Posterior cingulate gyrus (tissue), 11 donors: ENCODE results near the gene CCDC106.

ENCODE experiments used
- DNase-seq, 10 donors: peaks; one replicate each; pipeline versions ENCODE4 v3.0.0 to v3.0.0-alpha.2; 2020 to 2021; ENCODE audit warnings: mixed read lengths in 3 of 10
- intact Hi-C: fragments of 100-400 bp; cut with DNase I; formaldehyde crosslinking; loops from one replicate; pipeline ENCODE4 v1.15.1; 2023

The CCDC106 gene

GRCh38 chr19:55678121-55678671 is 30.2 kb downstream of the CCDC106 start:
- DNase-seq = peak in 1 of 10 donors; percentile 26
- intact Hi-C loops = no loop called here

- intact Hi-C loops = no loop called here
- no peak for DNase-seq
Measured at GRCh38 chr19:55679343-55680257, 31.6 kb downstream of the CCDC106 start.

- DNase-seq = no peak
- intact Hi-C loops = no loop called here
Measured at GRCh38 chr19:55680339-55681130, 32.5 kb downstream of the CCDC106 start.

GRCh38 chr19:55681131-55682092 is 33.4 kb downstream of the CCDC106 start:
- DNase-seq = no peak
- intact Hi-C loops = no loop called here

GRCh38 chr19:55683449-55684261 is 35.6 kb downstream of the CCDC106 start:
- intact Hi-C loops = no loop called here
- no peak for DNase-seq

- DNase-seq = peak in 3 of 10 donors; percentile 64 to 85 (median 71)
Measured at GRCh38 chr19:55684946-55685681, 37.1 kb downstream of the CCDC106 start.

GRCh38 chr19:55685776-55686175 is 37.8 kb downstream of the CCDC106 start:
- intact Hi-C loops = no loop called here
- DNase-seq = peak in 2 of 10 donors; percentile 36 to 52

More at GRCh38 chr19:55684946-55685681, 37.1 kb downstream of the CCDC106 start:
- intact Hi-C loops = no loop called here

GRCh38 chr19:55686311-55687050 is 38.5 kb downstream of the CCDC106 start:
- peak in 3 of 10 donors; percentile 67 to 83 (median 73) for DNase-seq
- intact Hi-C loops = no loop called here

- intact Hi-C loops = no loop called here
- DNase-seq = peak in 3 of 10 donors; percentile 56 to 80 (median 59)
Measured at GRCh38 chr19:55687281-55688201, 39.5 kb downstream of the CCDC106 start.

- DNase-seq = peak in 9 of 10 donors; percentile 20 to 96 (median 67)
- intact Hi-C loops = no loop called here
Measured at GRCh38 chr19:55688422-55689218, 40.6 kb downstream of the CCDC106 start.

GRCh38 chr19:55689411-55690108 is 41.5 kb downstream of the CCDC106 start:
- peak in 3 of 10 donors; percentile 64 to 81 (median 70) for DNase-seq
- intact Hi-C loops = no loop called here

- peak in 3 of 10 donors; percentile 55 to 81 (median 62) for DNase-seq
- intact Hi-C loops = no loop called here
Measured at GRCh38 chr19:55690109-55690768, 42.2 kb downstream of the CCDC106 start.

GRCh38 chr19:55690769-55691545 is 42.9 kb downstream of the CCDC106 start:
- DNase-seq = peak in 3 of 10 donors; percentile 45 to 76 (median 68)
- intact Hi-C loops = no loop called here
